ENCODE results near the gene DIPK1B.
"Not testable (repeated sequence)": the region's sequence is repeated elsewhere in the genome, so short reads cannot be mapped to it uniquely, and the experiment has no call there.

Gene DIPK1B

DNA sequence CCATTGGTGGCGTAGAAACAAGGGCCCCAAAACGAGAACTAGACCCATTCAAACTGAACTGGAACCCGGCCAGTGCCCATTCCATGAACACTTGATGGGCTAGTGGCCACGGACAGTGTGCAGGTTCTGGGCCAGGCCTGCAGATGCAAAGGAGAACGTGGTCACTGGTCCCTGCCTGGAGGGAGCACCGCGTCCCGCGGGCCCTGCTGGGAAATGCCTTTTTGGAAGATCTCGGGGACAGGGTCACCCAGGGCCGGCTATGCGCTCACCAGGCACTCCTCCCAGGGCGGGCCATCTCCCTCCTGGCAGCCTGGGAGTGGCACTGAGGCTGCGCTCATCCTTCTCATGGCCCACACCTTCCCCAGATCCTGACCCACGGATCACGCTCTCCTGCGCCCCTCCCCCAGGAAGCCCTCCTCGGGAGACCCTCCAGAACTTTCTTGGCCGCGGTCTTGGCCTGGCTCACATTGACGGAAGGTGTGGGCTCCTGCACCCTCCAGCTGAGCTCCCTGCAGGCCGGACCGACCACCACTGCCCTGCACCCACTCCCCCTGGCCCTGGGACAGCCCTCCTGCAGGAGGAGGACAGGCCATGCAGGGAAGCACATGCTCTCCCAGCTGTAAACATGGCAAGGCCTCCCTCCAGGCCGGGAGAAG lies 2.8 kb upstream of the DIPK1B start:
- H3K9me3 ChIP-seq (ENCODE audit: control insufficient read depth in 1 of 2, low read length in 2 of 2), result no peaks in the 10 kb centered on the region
- H3K36me3 ChIP-seq (ENCODE audit: control insufficient read depth in 1 of 2, insufficient read depth in 2 of 2, low read length in 2 of 2), result no peaks in the 10 kb centered on the region
- no peak overlapping the region for H3K9ac ChIP-seq (ENCODE audit: low read depth in 1 of 2, low read length in 2 of 2)
- H3K27me3 ChIP-seq (ENCODE audit: control insufficient read depth in 1 of 2, insufficient read depth in 2 of 2, low read length in 2 of 2), result peaks cover 25 to 30% of the 10 kb centered on the region in 2 donors
- H3K4me1 ChIP-seq (ENCODE audit: control insufficient read depth in 1 of 2, insufficient read depth in 2 of 2, low read length in 2 of 2), result peaks cover 5 to 6% of the 10 kb centered on the region in 2 donors
- H3K4me3 ChIP-seq (ENCODE audit: low read depth in 1 of 2, low read length in 2 of 2), result no peak overlapping the region
- H3K27ac ChIP-seq (ENCODE audit: low read depth, low read length), result no peak overlapping the region

DNA sequence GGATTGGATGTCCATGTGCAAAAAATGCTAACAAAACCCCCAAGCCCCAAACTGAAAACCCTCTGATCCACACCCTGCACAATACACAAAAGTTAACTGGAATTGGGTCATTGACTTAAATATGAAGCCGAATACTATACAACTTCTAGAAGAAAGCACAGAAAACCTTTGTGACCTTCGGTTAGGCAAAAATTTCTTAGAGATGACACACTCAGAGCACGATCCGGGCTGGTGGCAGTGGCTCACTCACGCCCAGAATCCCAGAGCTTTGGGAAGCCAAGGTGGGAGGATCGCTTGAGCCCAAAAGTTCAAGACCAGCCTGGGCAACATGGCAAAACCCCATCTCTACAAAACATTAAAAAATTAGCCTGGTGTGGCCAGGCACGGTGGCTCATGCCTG lies 1.8 kb upstream of the DIPK1B start:
- Histone ChIP-seq H3K27ac (ENCODE audit: low read depth, low read length) (no peak overlapping the region), H3K4me1 (ENCODE audit: control insufficient read depth in 1 of 2, insufficient read depth in 2 of 2, low read length in 2 of 2) (peaks cover under 1% of the 10 kb centered on the region in 2 donors), H3K9me3 (ENCODE audit: control insufficient read depth in 1 of 2, low read length in 2 of 2) (no peaks in the 10 kb centered on the region), H3K27me3 (ENCODE audit: control insufficient read depth in 1 of 2, insufficient read depth in 2 of 2, low read length in 2 of 2) (peaks cover 27 to 36% of the 10 kb centered on the region in 2 donors), H3K36me3 (ENCODE audit: control insufficient read depth in 1 of 2, insufficient read depth in 2 of 2, low read length in 2 of 2) (no peaks in the 10 kb centered on the region), H3K9ac (ENCODE audit: low read depth in 1 of 2, low read length in 2 of 2) (no peak overlapping the region), H3K4me3 (ENCODE audit: low read depth in 1 of 2, low read length in 2 of 2) (no peak overlapping the region)

DNA sequence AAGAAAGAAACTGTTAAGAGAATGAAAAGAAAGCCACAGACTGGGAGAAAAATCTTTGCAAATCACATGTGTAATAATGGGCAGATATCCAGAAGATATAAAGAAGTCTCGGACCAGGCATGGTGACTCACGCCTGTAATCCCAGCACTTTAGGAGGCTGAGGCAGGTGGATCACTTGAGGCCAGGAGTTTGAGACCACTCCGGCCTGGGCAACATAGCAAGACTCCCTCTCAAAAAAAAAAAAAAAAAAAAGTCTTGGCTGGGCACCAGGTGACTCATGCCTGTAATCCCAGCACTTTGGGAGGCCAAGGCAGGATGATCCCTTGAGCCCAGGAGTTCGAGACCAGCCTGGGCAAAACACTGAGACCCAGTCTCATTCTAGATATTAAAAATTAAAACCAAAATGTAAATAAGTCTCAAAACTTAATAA lies 1.1 kb upstream of the DIPK1B start:
- peaks cover 30 to 40% of the 10 kb centered on the region in 2 donors for H3K27me3 ChIP-seq (ENCODE audit: control insufficient read depth in 1 of 2, insufficient read depth in 2 of 2, low read length in 2 of 2)
- not testable (repeated sequence) for H3K9me3 ChIP-seq (ENCODE audit: control insufficient read depth in 1 of 2, low read length in 2 of 2); H3K9ac ChIP-seq (ENCODE audit: low read depth in 1 of 2, low read length in 2 of 2); H3K27ac ChIP-seq (ENCODE audit: low read depth, low read length); H3K4me3 ChIP-seq (ENCODE audit: low read depth in 1 of 2, low read length in 2 of 2); H3K36me3 ChIP-seq (ENCODE audit: control insufficient read depth in 1 of 2, insufficient read depth in 2 of 2, low read length in 2 of 2); H3K4me1 ChIP-seq (ENCODE audit: control insufficient read depth in 1 of 2, insufficient read depth in 2 of 2, low read length in 2 of 2)

DNA sequence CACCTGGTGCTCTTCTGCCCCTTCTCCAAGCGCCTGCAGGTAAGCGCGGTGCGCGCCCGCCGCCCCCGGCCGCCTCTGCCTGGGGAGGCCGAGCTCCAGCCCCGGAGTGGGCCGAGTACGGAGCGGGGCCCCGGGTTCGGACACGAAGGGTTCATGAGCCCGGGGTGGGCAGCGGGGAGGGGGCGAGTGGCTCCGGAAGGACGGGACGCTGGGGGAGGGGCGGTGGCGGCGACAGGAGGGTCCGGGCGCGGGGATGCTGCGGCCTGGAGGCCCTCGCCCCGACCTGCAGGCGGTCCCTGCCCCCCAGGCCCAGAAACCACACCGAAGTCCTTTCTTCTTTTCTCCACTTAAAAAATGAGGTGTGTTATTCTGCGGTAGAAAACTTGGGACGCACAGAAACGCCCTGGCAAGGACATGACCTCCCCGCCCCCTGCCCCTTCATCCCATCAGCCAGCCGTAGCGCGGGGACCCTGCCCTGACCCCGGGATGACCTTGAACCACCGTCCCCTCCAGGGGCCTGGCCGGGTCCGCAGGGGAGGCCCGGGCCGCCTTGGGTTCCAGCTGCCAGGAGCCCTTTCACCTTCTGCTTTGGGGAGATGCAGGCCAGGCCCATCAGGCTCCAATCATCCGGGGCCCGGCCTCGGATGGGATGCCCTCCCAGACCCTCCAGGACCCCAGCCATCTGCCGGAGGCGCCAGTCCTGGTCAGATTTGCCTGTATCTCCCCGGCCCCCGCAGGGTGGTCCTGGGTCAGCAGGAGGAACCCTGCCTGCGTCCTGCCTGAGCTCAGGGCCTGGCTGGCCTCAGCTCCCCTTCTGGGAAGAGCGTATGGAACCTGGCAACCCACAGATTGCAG lies 545 bp downstream of the DIPK1B start:
- Histone ChIP-seq H3K4me3 (ENCODE audit: low read depth in 1 of 2, low read length in 2 of 2) (no peak overlapping the region), H3K36me3 (ENCODE audit: control insufficient read depth in 1 of 2, insufficient read depth in 2 of 2, low read length in 2 of 2) (no peaks in the 10 kb centered on the region), H3K4me1 (ENCODE audit: control insufficient read depth in 1 of 2, insufficient read depth in 2 of 2, low read length in 2 of 2) (no peaks in the 10 kb centered on the region), H3K9ac (ENCODE audit: low read depth in 1 of 2, low read length in 2 of 2) (no peak overlapping the region), H3K27ac (ENCODE audit: low read depth, low read length) (no peak overlapping the region), H3K27me3 (ENCODE audit: control insufficient read depth in 1 of 2, insufficient read depth in 2 of 2, low read length in 2 of 2) (peaks cover 30 to 40% of the 10 kb centered on the region in 2 donors), H3K9me3 (ENCODE audit: control insufficient read depth in 1 of 2, low read length in 2 of 2) (no peaks in the 10 kb centered on the region)

DNA sequence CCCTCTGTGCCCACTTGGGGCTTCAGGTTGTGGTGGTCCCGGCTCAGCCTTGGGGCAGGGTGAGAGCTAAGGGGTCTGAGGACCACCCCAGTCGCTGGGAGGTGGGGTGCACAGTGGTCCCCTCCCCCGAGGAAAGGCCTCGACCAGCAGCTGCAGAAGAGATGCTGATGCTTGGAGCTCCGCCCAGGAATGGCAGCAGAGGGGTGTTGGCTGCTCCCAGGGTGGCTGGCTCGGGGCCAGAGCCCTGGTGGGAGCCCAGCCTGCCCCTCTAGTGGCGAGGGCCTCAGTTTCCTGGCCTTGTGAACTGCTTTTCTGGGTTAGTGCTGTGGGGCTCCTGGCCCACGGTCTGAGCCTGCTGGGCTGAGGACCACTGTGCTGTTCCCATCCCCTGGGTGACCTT lies 1.2 kb downstream of the DIPK1B start:
- Histone ChIP-seq H3K9ac (ENCODE audit: low read depth in 1 of 2, low read length in 2 of 2) (no peak overlapping the region), H3K27ac (ENCODE audit: low read depth, low read length) (no peak overlapping the region), H3K4me3 (ENCODE audit: low read depth in 1 of 2, low read length in 2 of 2) (no peak overlapping the region), H3K4me1 (ENCODE audit: control insufficient read depth in 1 of 2, insufficient read depth in 2 of 2, low read length in 2 of 2) (peaks cover 0 to 2% of the 10 kb centered on the region in 2 donors), H3K27me3 (ENCODE audit: control insufficient read depth in 1 of 2, insufficient read depth in 2 of 2, low read length in 2 of 2) (peaks cover 35 to 44% of the 10 kb centered on the region in 2 donors), H3K9me3 (ENCODE audit: control insufficient read depth in 1 of 2, low read length in 2 of 2) (no peaks in the 10 kb centered on the region), H3K36me3 (ENCODE audit: control insufficient read depth in 1 of 2, insufficient read depth in 2 of 2, low read length in 2 of 2) (no peaks in the 10 kb centered on the region)

- Histone ChIP-seq H3K27ac (ENCODE audit: low read depth, low read length) (no peak overlapping the region), H3K9me3 (ENCODE audit: control insufficient read depth in 1 of 2, low read length in 2 of 2) (no peaks in the 10 kb centered on the region), H3K4me3 (ENCODE audit: low read depth in 1 of 2, low read length in 2 of 2) (no peak overlapping the region), H3K36me3 (ENCODE audit: control insufficient read depth in 1 of 2, insufficient read depth in 2 of 2, low read length in 2 of 2) (no peaks in the 10 kb centered on the region), H3K9ac (ENCODE audit: low read depth in 1 of 2, low read length in 2 of 2) (no peak overlapping the region), H3K27me3 (ENCODE audit: control insufficient read depth in 1 of 2, insufficient read depth in 2 of 2, low read length in 2 of 2) (peaks cover 35 to 45% of the 10 kb centered on the region in 2 donors), H3K4me1 (ENCODE audit: control insufficient read depth in 1 of 2, insufficient read depth in 2 of 2, low read length in 2 of 2) (peaks cover 0 to 7% of the 10 kb centered on the region in 2 donors)
These were observed 1.9 kb downstream of the DIPK1B start for GRCh38 chr9:136714096-136714892.

DNA sequence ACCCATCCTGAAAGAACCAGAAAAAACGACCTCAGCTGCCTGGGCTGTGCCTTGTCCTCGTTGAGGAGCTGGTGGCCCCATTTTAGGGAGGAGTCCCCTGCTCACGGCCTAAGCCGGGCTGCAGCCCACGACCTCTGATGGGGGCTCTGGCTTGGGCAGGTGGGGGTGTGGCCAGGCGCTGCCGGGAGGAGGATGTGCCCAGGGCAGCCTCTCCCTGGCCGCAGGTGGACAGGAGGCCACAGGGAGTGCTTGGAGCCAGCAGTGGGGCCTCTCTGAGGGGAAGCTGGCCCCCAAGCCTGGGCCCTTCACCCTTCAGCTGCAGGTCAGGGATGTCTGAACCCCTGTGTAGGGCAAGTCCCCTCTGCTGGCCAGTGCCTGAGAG lies 2.5 kb downstream of the DIPK1B start:
- Histone ChIP-seq H3K9ac (ENCODE audit: low read depth in 1 of 2, low read length in 2 of 2) (no peak overlapping the region), H3K9me3 (ENCODE audit: control insufficient read depth in 1 of 2, low read length in 2 of 2) (no peaks in the 10 kb centered on the region), H3K4me1 (ENCODE audit: control insufficient read depth in 1 of 2, insufficient read depth in 2 of 2, low read length in 2 of 2) (peaks cover 0 to 11% of the 10 kb centered on the region in 2 donors), H3K27me3 (ENCODE audit: control insufficient read depth in 1 of 2, insufficient read depth in 2 of 2, low read length in 2 of 2) (peaks cover 35 to 44% of the 10 kb centered on the region in 2 donors), H3K4me3 (ENCODE audit: low read depth in 1 of 2, low read length in 2 of 2) (no peak overlapping the region), H3K27ac (ENCODE audit: low read depth, low read length) (no peak overlapping the region), H3K36me3 (ENCODE audit: control insufficient read depth in 1 of 2, insufficient read depth in 2 of 2, low read length in 2 of 2) (no peaks in the 10 kb centered on the region)

GRCh38 chr9:136717399-136717798 lies 5.0 kb downstream of the DIPK1B start:
- peaks cover under 1 to 10% of the 10 kb centered on the region in 2 donors for H3K36me3 ChIP-seq (ENCODE audit: control insufficient read depth in 1 of 2, insufficient read depth in 2 of 2, low read length in 2 of 2)
- no peak overlapping the region for H3K9ac ChIP-seq (ENCODE audit: low read depth in 1 of 2, low read length in 2 of 2)
- H3K4me3 ChIP-seq (ENCODE audit: low read depth in 1 of 2, low read length in 2 of 2), result no peak overlapping the region
- H3K27ac ChIP-seq (ENCODE audit: low read depth, low read length), result no peak overlapping the region
- no peaks in the 10 kb centered on the region for H3K9me3 ChIP-seq (ENCODE audit: control insufficient read depth in 1 of 2, low read length in 2 of 2)
- peaks cover 0 to 18% of the 10 kb centered on the region in 2 donors for H3K4me1 ChIP-seq (ENCODE audit: control insufficient read depth in 1 of 2, insufficient read depth in 2 of 2, low read length in 2 of 2)
- H3K27me3 ChIP-seq (ENCODE audit: control insufficient read depth in 1 of 2, insufficient read depth in 2 of 2, low read length in 2 of 2), result peaks cover 29 to 34% of the 10 kb centered on the region in 2 donors

- Histone ChIP-seq H3K9ac (ENCODE audit: low read depth in 1 of 2, low read length in 2 of 2) (no peak overlapping the region), H3K36me3 (ENCODE audit: control insufficient read depth in 1 of 2, insufficient read depth in 2 of 2, low read length in 2 of 2) (peaks cover 9 to 21% of the 10 kb centered on the region in 2 donors), H3K27me3 (ENCODE audit: control insufficient read depth in 1 of 2, insufficient read depth in 2 of 2, low read length in 2 of 2) (peaks cover 20 to 25% of the 10 kb centered on the region in 2 donors), H3K27ac (ENCODE audit: low read depth, low read length) (no peak overlapping the region), H3K4me3 (ENCODE audit: low read depth in 1 of 2, low read length in 2 of 2) (no peak overlapping the region), H3K9me3 (ENCODE audit: control insufficient read depth in 1 of 2, low read length in 2 of 2) (no peaks in the 10 kb centered on the region), H3K4me1 (ENCODE audit: control insufficient read depth in 1 of 2, insufficient read depth in 2 of 2, low read length in 2 of 2) (peaks cover 0 to 21% of the 10 kb centered on the region in 2 donors)
These were observed 6.2 kb downstream of the DIPK1B start for GRCh38 chr9:136718345-136719194.
